Astrocyte (in vitro differentiated cells and primary cell): ENCODE measurements around the gene MYBPC1. TPM values are rescaled to one million over a fixed set of nuclear protein-coding genes. Genes with fewer than 3 reads are reported as not detected.
"Not testable (repeated sequence)": the region's sequence is repeated elsewhere in the genome, so short reads cannot be mapped to it uniquely, and the experiment has no call there.

Experiments used
- DNase-seq: peaks from one replicate; pipeline ENCODE4 v3.0.0-alpha.2; 2010; ENCODE audit warnings: low read depth
- FAIRE-seq: peaks from 2 replicates; lab custom pipeline; 2011; peaks lifted over from hg19 to GRCh38; lab: Jason Lieb, UNC
- H2AFZ ChIP-seq: 2 replicates; pipeline ENCODE4 v1.6.0; 2012; ENCODE audit warnings: low read depth, low read length, inconsistent platforms
- H3K27ac ChIP-seq: 2 replicates; pipeline ENCODE4 v1.5.1; 2011; ENCODE audit warnings: low read depth, low read length, inconsistent platforms
- H3K27me3 ChIP-seq: 2 replicates; pipeline ENCODE4 v1.6.0; 2011; ENCODE audit warnings: low read length, inconsistent platforms; ENCODE audit not compliant: insufficient read depth
- H3K36me3 ChIP-seq: 2 replicates; pipeline ENCODE4 v1.5.1; 2011; ENCODE audit warnings: low read length, inconsistent platforms; ENCODE audit not compliant: insufficient read depth
- H3K4me1 ChIP-seq: 2 replicates; pipeline ENCODE4 v1.5.1; 2011; ENCODE audit warnings: low read length, inconsistent platforms; ENCODE audit not compliant: insufficient read depth
- H3K4me2 ChIP-seq: 2 replicates; pipeline ENCODE4 v1.6.0; 2012; ENCODE audit warnings: low read length, inconsistent platforms
- H3K4me3 ChIP-seq: 2 replicates; pipeline ENCODE4 v1.5.1; 2011; ENCODE audit warnings: low read depth, mild to moderate bottlenecking, low read length, inconsistent platforms; ENCODE audit not compliant: insufficient read depth
- H3K79me2 ChIP-seq: 2 replicates; pipeline ENCODE4 v1.6.0; 2012; ENCODE audit warnings: mild to moderate bottlenecking, low read length, inconsistent platforms; ENCODE audit not compliant: insufficient read depth
- H3K9ac ChIP-seq: 2 replicates; pipeline ENCODE4 v1.6.0; 2012; ENCODE audit warnings: mild to moderate bottlenecking, low read length, inconsistent platforms
- H3K9me3 ChIP-seq: 2 replicates; pipeline ENCODE4 v1.5.1; 2012; ENCODE audit warnings: low read depth, mild to moderate bottlenecking, low read length, inconsistent platforms; ENCODE audit not compliant: insufficient read depth
- H4K20me1 ChIP-seq: 2 replicates; pipeline ENCODE4 v1.6.0; 2012; ENCODE audit warnings: low read length, inconsistent platforms; ENCODE audit not compliant: insufficient read depth
- H3K27ac Mint-ChIP-seq: one replicate; pipeline ENCODE4 v1.8.0; 2021; ENCODE audit warnings: mild to moderate bottlenecking, mixed read lengths; ENCODE audit not compliant: unreplicated experiment
- H3K27me3 Mint-ChIP-seq: one replicate; pipeline ENCODE4 v1.8.0; 2021; ENCODE audit warnings: low read depth, mixed read lengths; ENCODE audit not compliant: unreplicated experiment
- H3K36me3 Mint-ChIP-seq: one replicate; pipeline ENCODE4 v1.8.0; 2021; ENCODE audit warnings: low read depth, mixed read lengths; ENCODE audit not compliant: unreplicated experiment
- H3K4me1 Mint-ChIP-seq: one replicate; pipeline ENCODE4 v1.8.0; 2021; ENCODE audit warnings: low read depth, mixed read lengths; ENCODE audit not compliant: unreplicated experiment
- H3K4me3 Mint-ChIP-seq: one replicate; pipeline ENCODE4 v1.8.0; 2021; ENCODE audit warnings: mild to moderate bottlenecking, moderate library complexity, mixed read lengths; ENCODE audit not compliant: unreplicated experiment
- H3K9me3 Mint-ChIP-seq: one replicate; pipeline ENCODE4 v1.8.0; 2021; ENCODE audit warnings: mild to moderate bottlenecking, mixed read lengths; ENCODE audit not compliant: unreplicated experiment
- CTCF ChIP-seq: IDR thresholded peaks from 2 replicates; pipeline ENCODE4 v1.5.1; 2011; ENCODE audit warnings: low read depth, mild to moderate bottlenecking, inconsistent platforms, low read length, moderate library complexity; ENCODE audit not compliant: insufficient read depth
- EZH2 ChIP-seq: IDR thresholded peaks from 2 replicates; pipeline ENCODE4 v1.6.1; 2012; ENCODE audit warnings: mild to moderate bottlenecking, low read length, inconsistent platforms; ENCODE audit not compliant: insufficient read depth
- total RNA-seq: library from RNA; stranded (reverse); gene quantifications from 2 replicates; pipeline ENCODE4 v1.2.1, GENCODE V29; 2021

MYBPC1 gene
- total RNA-seq, 1 donor from 2014 or later = not detected

GRCh38 chr12:101552277-101552676 lies 42.5 kb upstream of the MYBPC1 start:
- Histone ChIP-seq H3K4me1 (no peaks in the 10 kb centered on the region), H3K27me3 (no peaks in the 10 kb centered on the region), H2AFZ (no peak overlapping the region), H3K9ac (no peak overlapping the region), H3K9me3 (no peaks in the 10 kb centered on the region), H3K79me2 (no peaks in the 10 kb centered on the region), H4K20me1 (no peaks in the 10 kb centered on the region), H3K4me2 (no peak overlapping the region), H3K4me3 (no peak overlapping the region), H3K36me3 (no peaks in the 10 kb centered on the region), H3K27ac (no peak overlapping the region)
- no peak for TF ChIP-seq EZH2
- TF ChIP-seq CTCF = no peak
- Mint-ChIP-seq H3K4me3 (no peak overlapping the region), H3K9me3 (peaks cover 3% of the 10 kb centered on the region), H3K27ac (no peak overlapping the region), H3K36me3 (no peaks in the 10 kb centered on the region), H3K27me3 (no peaks in the 10 kb centered on the region), H3K4me1 (no peaks in the 10 kb centered on the region)
- no peak for DNase-seq
- FAIRE-seq = no peak

- no peaks in the 10 kb centered on the region for H3K4me1 ChIP-seq
- Mint-ChIP-seq H3K9me3 (peaks cover 3% of the 10 kb centered on the region), H3K27me3 (no peaks in the 10 kb centered on the region), H3K4me3 (no peak overlapping the region), H3K27ac (no peak overlapping the region), H3K36me3 (no peaks in the 10 kb centered on the region), H3K4me1 (peaks cover 3% of the 10 kb centered on the region)
- no peaks in the 10 kb centered on the region for H3K9me3 ChIP-seq
- no peak for DNase-seq
- no peak overlapping the region for H3K9ac ChIP-seq
- no peaks in the 10 kb centered on the region for H3K27me3 ChIP-seq
- H4K20me1 ChIP-seq = no peaks in the 10 kb centered on the region
- no peak overlapping the region for H3K4me2 ChIP-seq
- no peak overlapping the region for H3K4me3 ChIP-seq
- no peak overlapping the region for H2AFZ ChIP-seq
- FAIRE-seq = no peak
- no peaks in the 10 kb centered on the region for H3K79me2 ChIP-seq
- TF ChIP-seq CTCF (no peak), EZH2 (no peak)
- H3K27ac ChIP-seq = no peak overlapping the region
- H3K36me3 ChIP-seq = no peaks in the 10 kb centered on the region
These were observed 37.7 kb upstream of the MYBPC1 start for GRCh38 chr12:101557094-101557493.

GRCh38 chr12:101558726-101559125 lies 36.0 kb upstream of the MYBPC1 start:
- not testable (repeated sequence) for H3K4me2 ChIP-seq, DNase-seq, H3K9ac ChIP-seq, FAIRE-seq, H3K4me1 Mint-ChIP-seq, H3K27me3 ChIP-seq, H3K9me3 ChIP-seq, H3K4me3 ChIP-seq, H3K9me3 Mint-ChIP-seq, H3K27ac Mint-ChIP-seq, H2AFZ ChIP-seq, H3K4me1 ChIP-seq, H3K36me3 ChIP-seq, H3K79me2 ChIP-seq, H3K27ac ChIP-seq, H3K4me3 Mint-ChIP-seq, H3K27me3 Mint-ChIP-seq, H3K36me3 Mint-ChIP-seq, H4K20me1 ChIP-seq
